ENCODE measurements around the gene ACOX1. TPM values are rescaled to one million over a fixed set of nuclear protein-coding genes. Genes with fewer than 3 reads are reported as not detected.

ACOX1 gene
- total and polyA plus RNA-seq, 2 of the 13 experiments (the other 11 are each of a cell fraction or from before 2014, with no cell fraction given), result 86.4 to 120 TPM

- TF ChIP-seq, protein P1, sequence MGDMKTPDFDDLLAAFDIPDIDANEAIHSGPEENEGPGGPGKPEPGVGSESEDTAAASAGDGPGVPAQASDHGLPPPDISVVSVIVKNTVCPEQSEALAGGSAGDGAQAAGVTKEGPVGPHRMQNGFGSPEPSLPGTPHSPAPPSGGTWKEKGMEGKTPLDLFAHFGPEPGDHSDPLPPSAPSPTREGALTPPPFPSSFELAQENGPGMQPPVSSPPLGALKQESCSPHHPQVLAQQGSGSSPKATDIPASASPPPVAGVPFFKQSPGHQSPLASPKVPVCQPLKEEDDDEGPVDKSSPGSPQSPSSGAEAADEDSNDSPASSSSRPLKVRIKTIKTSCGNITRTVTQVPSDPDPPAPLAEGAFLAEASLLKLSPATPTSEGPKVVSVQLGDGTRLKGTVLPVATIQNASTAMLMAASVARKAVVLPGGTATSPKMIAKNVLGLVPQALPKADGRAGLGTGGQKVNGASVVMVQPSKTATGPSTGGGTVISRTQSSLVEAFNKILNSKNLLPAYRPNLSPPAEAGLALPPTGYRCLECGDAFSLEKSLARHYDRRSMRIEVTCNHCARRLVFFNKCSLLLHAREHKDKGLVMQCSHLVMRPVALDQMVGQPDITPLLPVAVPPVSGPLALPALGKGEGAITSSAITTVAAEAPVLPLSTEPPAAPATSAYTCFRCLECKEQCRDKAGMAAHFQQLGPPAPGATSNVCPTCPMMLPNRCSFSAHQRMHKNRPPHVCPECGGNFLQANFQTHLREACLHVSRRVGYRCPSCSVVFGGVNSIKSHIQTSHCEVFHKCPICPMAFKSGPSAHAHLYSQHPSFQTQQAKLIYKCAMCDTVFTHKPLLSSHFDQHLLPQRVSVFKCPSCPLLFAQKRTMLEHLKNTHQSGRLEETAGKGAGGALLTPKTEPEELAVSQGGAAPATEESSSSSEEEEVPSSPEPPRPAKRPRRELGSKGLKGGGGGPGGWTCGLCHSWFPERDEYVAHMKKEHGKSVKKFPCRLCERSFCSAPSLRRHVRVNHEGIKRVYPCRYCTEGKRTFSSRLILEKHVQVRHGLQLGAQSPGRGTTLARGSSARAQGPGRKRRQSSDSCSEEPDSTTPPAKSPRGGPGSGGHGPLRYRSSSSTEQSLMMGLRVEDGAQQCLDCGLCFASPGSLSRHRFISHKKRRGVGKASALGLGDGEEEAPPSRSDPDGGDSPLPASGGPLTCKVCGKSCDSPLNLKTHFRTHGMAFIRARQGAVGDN (CRISPR knock-in tag; IDR thresholded peaks at IDR 0.05), result peak; percentile 54
- TF ChIP-seq KMT2B (CRISPR knock-in tag; IDR thresholded peaks at IDR 0.05) (no peak), ZBTB7A (CRISPR knock-in tag; IDR thresholded peaks at IDR 0.05) (no peak), E2F2 (CRISPR knock-in tag; IDR thresholded peaks at IDR 0.05; ENCODE audit: borderline replicate concordance) (no peak), PPARG (CRISPR knock-in tag; conservative IDR thresholded peaks at IDR 0.05) (no peak), PHB2 (IDR thresholded peaks at IDR 0.05; ENCODE audit: partially characterized antibody) (no peak), ETV5 (CRISPR knock-in tag; IDR thresholded peaks at IDR 0.05; ENCODE audit: borderline replicate concordance) (0 out of 2 replicates have a peak, but pooled peaks have one; percentile 21), ZSCAN12 (CRISPR knock-in tag; IDR thresholded peaks at IDR 0.05) (no peak), CHD4 (IDR thresholded peaks at IDR 0.05; ENCODE audit: borderline replicate concordance, low read length) (no peak), MAFF (IDR thresholded peaks at IDR 0.05; ENCODE audit: low read depth, low read length) (no peak), ZNF224 (CRISPR knock-in tag; IDR thresholded peaks at IDR 0.05) (no peak), KLF6 (CRISPR knock-in tag; IDR thresholded peaks at IDR 0.05) (no peak), NFYB (CRISPR knock-in tag; IDR thresholded peaks at IDR 0.05) (no peak), ZBTB38 (CRISPR knock-in tag; IDR thresholded peaks at IDR 0.05) (peak; percentile 68), ZNF382 (CRISPR knock-in tag; IDR thresholded peaks at IDR 0.05; ENCODE audit: borderline replicate concordance) (no peak), SP5 (CRISPR knock-in tag; IDR thresholded peaks at IDR 0.05; ENCODE audit: borderline replicate concordance, low read depth) (no peak), NFIB (CRISPR knock-in tag; IDR thresholded peaks at IDR 0.05; ENCODE audit: borderline replicate concordance) (no peak), ZNF282 (IDR thresholded peaks at IDR 0.05; ENCODE audit: partially characterized antibody) (no peak), ZNF678 (CRISPR knock-in tag; IDR thresholded peaks at IDR 0.05) (peak; percentile 36; the same call in 1 of the 2 replicates), CEBPB (IDR thresholded peaks at IDR 0.05; ENCODE audit: borderline replicate concordance, low read depth, low read length) (no peak), HNRNPLL (IDR thresholded peaks at IDR 0.05; ENCODE audit: low read depth, low read length, poor library complexity, severe bottlenecking) (peak; percentile 52), ZBTB21 (CRISPR knock-in tag; IDR thresholded peaks at IDR 0.05) (no peak), GPN1 (CRISPR knock-in tag; IDR thresholded peaks at IDR 0.05; ENCODE audit: borderline replicate concordance) (no peak), ZNF652 (CRISPR knock-in tag; IDR thresholded peaks at IDR 0.05; ENCODE audit: borderline replicate concordance, low read depth) (no peak), ZNF234 (CRISPR knock-in tag; conservative IDR thresholded peaks at IDR 0.05) (no peak)
- TF ChIP-seq, protein P2, sequence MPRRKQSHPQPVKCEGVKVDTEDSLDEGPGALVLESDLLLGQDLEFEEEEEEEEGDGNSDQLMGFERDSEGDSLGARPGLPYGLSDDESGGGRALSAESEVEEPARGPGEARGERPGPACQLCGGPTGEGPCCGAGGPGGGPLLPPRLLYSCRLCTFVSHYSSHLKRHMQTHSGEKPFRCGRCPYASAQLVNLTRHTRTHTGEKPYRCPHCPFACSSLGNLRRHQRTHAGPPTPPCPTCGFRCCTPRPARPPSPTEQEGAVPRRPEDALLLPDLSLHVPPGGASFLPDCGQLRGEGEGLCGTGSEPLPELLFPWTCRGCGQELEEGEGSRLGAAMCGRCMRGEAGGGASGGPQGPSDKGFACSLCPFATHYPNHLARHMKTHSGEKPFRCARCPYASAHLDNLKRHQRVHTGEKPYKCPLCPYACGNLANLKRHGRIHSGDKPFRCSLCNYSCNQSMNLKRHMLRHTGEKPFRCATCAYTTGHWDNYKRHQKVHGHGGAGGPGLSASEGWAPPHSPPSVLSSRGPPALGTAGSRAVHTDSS (CRISPR knock-in tag; conservative IDR thresholded peaks at IDR 0.05), result no peak
Measured at GRCh38 chr17:75894049-75894733, 84.8 kb downstream of the ACOX1 start (continued).
